ENCODE results near the gene SLC4A11. TPM values are rescaled to one million over a fixed set of nuclear protein-coding genes. Genes with fewer than 3 reads are reported as not detected.
"Not testable (repeated sequence)": the region's sequence is repeated elsewhere in the genome, so short reads cannot be mapped to it uniquely, and the experiment has no call there.

SLC4A11 gene
- total RNA-seq, 1 donor from 2014 or later = not detected

DNA sequence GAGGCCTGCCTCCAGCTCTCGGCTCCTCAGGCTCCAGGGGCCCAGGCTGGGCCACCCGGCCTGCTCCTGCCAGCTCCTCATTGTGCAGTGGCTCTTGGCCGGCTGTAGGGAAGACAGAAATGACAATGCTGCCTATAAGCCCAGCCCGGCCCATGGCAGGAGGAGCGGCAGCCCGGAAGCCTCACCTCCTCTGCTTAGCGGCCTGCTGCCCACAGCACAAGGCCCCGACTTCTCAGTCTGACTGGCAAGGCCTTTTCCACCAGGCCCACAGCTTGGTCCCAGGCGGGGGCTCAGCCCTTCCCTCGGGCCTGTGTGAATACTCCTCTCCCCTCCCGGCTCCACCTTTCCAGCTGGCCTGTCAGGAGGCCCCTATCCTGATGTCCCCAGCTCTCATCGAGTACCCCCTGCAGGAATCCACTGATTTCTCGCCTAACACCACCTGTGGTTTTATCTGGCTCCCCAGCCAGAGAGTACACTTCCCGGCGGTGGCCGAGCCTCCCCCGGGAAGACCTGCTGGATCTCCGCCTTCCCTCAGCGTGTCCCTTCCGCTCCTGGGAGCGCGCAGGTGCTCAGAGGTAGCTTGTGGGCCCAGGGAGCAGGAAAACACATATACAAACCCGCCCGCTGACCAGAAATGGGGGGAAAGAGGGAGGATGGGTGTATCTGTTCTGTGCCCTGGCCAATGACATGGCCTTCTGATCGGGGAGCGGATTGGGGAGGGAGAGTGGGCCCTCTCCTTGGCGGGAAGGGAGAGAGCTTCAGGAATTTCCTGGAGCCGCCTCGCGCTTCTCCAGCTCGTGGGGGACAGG is 35.5 kb downstream of the SLC4A11 start:
- DNase-seq (ENCODE audit: low spot score) = peak; percentile 21

DNA sequence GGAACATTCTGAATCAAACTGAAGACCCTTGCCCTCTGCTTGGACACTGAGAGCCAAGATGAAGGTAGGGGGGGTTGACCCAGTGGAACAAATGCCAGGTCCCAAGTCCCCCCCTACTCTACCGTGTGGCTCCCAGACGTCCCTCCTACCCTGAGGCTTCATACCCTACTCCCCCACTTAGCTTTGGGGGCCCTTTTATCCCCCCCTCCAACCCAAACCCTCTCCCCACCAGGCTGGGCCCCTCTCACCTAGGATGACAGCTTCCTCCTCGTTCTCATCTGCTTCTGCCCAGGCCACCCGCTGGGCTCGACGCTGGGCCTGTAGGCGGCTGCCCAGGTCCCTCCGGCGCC is 36.0 kb downstream of the SLC4A11 start:
- no peak for DNase-seq (ENCODE audit: low spot score)

DNA sequence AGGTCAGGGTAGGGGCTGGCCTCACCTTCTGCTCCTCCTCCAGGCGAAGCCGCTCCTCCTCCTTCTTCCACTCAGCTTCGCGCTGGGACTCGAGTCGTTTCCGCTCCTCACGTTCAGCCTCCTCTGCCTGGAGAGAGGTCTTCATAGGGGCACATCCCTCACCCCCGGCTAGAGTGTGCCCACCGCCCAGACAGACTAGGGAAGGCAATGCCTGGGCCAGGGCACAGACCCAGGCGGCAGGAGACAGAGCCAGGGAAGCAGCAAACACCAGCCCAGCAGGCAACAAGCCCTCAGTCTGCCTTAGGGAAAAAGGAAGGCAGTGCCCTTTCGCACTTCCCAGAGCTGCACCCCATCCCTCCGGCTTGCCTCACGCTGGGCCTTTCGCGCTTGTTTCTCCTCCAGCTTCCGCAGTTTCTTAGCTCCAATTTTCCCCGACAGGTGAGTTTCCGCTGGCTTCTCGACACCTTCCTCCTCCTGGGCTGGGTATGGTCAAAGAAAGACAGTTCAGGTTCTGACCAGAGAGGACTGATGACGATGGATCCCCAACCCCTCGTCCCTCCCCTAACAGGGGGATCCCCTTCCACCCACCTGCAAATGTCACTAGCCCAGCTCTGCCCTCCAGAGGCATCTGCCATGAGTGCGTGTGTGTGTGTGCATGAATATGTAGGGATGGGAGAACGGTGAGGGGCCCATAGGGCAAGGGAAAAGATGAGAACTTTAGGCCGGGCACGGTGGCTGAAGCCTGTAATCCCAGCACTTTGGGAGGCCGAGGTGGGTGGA is 38.8 kb downstream of the SLC4A11 start:
- no peak for DNase-seq (ENCODE audit: low spot score)

DNA sequence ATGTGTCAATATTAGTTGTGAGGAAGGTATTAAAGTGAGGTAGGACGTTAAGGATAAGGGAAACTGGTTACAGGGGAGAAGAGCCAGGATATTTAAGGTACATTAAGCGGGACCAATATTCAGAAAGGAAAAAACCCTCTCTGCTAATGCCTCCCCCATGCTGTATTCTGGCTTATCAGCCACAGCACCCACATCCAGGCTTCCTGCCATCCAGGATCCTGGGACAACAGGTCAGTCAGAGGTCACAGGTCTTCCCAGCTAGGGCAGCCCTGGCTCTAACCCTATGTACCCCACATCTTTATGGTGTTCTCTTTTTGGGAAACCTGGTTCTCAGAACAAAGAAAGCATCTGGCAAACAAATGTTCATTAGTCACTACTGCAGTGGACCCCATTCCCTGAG is 39.8 kb downstream of the SLC4A11 start:
- no peak for DNase-seq (ENCODE audit: low spot score)

DNA sequence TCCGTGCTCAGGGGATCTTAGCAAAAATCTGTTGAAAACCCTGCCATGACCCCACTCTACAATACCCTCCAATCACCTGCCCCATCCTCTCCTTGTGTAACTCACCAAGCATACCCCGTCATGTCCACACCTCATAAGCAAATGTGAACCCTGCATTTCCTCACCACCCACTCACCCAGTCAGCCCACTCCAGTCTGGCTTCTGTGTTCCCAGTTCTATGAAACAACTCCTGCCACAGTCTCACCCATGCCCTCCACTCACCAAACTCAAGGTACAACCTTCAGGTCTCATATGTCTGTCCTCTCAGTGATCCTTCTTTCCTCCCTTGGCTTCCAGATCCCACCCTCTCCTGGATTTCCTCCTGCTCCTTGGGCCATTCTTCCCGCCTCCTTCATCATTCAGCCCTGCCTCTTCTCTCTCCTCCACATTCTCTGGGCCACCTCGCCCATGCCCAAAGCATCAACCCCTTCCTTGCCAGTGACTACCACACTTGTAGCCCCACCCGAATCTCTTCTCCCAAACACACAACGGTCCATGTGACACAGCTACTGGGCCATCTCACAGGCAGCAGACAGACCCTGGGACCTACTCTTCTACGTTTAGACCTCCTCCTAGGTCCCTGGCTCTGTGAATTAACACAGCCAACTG is 43.3 kb downstream of the SLC4A11 start:
- DNase-seq (ENCODE audit: low spot score) = no peak

DNA sequence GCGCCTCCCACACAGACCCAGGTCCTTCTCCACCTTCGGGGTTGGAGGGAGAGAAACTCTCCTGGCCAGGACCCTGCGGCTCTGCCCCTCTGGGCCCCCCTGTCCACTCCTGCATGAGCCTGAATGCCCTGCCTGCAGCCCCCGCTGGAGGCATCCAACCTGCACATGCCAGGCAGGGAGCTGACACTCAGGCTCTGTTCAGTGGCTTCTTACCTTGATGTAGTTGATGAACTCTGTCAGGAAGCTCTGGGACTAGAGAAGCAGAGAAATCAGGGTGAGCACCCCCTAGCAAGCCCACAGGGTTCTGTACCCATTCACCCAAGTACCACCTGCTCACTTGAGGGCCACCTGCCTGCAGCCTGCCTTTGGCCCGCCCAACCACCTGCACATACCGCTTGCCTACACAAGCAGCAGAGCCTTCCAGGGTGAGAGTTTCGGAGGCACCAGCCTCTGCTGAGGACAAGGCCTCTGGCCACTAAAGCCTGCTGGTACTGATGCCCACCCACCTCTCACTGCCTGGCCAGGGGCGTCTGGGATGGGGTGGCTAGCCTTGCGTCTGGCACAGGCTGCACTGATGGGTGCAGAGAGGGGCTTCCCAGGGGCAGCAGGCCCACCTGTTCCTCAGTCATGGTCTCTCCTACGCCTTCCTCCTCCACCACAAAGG is 44.2 kb downstream of the SLC4A11 start:
- no peak for DNase-seq (ENCODE audit: low spot score)

DNA sequence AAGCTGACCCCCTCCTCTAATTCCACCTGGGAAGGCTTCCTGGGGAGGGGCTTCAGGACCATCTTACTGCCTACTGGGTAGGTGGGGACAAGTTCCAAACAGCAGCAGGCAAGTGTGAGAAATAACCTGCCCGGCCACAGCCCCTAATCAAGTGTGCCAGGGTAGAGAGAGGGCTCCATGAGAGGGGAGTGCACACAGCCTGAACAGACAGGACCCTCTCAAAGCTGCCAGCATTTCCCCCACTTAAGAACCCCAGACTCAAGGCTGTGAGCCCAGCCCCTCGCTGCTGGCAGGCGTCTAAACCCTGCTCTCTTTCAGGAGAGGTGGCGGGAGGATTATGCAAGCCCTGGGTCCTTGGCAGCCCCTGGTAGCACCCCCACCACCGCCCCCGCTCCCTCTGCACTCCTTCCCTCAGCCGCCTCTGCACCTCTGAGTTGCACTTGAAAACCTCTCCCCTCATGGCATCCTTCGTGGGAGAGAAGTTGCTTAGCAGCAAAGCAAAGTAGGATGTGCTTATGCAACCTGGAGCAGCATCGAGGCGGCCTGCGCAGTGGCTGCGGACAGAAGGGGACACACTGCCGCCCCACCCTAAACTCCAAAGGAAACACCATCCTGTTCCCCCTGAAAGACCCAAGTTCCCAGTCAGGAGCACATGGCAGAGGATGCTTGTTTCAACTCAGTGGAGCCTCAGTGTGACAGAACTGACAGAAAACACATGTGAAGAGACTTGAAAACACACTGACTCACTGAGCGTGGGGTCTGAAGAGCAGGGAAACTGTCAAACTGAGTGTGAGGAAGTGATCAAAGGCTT is 45.0 kb downstream of the SLC4A11 start:
- no peak for DNase-seq (ENCODE audit: low spot score)

DNA sequence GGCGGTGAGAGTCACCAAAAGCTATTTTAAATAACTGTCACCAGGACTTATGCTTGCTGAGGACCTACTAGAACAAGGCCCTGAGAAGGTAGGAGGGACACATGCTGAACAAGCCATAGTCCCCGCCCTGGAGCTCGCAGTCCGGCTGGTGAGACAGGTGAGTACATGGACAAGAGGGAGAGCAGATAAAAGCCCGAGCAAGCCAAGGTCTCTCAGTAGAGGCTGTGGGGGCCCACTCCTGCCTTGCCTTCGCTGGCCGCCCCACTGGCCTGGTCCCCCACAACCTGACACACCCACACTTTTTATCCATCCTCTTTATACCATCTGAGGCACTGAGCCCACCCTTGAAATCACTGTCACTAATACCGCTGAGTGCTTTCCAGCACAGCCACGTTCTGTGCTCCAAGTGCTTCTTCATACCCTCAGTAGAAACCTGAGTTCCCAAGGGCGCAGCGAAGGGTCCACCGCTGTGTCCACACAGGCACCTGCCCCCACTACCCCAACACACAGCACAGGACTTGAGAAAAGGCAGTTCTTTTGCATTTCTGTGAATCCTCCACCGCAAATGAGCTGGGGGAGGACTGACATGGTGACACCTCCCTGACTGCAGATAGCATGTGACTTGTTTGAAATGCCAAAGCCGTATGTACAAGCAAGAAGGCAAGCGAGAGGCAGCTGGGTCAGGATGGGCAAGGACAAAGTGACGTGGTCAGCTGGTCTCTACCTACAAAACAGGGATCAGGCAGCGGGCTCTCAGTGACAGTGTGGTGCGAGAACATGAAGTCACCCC is 46.6 kb downstream of the SLC4A11 start:
- DNase-seq (ENCODE audit: low spot score) = no peak

DNA sequence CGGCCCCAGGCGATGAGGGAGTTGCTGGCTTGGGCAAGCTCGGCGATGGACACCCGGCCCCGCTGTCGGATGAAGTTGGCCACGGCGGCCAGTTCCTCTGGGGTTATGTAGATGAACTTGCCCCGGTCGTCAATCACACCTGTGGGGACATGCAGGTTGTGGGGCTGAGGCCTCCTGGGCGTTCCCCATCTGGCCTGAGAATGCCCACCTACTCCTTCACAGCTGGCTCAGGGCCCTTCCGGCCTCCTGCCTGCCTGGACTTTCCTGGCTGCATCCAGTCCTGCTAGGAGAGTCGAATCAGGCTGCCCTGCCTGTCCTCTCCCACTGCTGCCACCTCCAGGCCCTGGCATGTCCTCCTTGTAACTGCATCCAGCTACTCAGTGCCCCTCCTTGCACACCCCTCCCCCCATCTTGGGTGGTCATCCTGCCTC is 48.3 kb downstream of the SLC4A11 start:
- DNase-seq (ENCODE audit: low spot score) = no peak

DNA sequence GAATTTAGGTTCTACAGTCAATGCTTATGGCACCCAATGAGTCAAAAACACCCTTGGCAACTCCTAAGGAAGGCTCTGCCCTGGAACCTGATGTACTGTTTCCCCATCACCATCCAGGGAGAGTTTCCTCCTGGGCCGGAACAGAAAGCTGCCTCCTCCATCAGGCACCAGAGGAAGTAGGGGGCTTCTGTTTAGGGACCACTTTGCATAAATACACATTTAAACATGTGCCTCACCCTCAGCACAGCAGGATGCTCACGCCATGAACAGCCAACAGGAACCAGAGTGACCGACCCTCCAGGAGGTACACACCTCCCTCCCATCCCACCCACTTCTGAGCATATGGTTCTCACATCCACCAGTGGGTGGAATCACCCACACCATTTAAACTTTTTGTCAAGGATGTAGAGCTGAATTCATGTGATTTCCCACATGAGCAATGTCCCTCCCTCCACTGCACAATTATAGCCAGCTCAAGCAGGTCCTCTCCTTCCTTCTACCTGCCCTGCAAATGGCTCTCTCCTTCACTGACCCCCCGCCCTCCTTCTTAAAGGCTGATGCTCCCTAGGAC is 49.3 kb downstream of the SLC4A11 start:
- DNase-seq (ENCODE audit: low spot score) = no peak

DNA sequence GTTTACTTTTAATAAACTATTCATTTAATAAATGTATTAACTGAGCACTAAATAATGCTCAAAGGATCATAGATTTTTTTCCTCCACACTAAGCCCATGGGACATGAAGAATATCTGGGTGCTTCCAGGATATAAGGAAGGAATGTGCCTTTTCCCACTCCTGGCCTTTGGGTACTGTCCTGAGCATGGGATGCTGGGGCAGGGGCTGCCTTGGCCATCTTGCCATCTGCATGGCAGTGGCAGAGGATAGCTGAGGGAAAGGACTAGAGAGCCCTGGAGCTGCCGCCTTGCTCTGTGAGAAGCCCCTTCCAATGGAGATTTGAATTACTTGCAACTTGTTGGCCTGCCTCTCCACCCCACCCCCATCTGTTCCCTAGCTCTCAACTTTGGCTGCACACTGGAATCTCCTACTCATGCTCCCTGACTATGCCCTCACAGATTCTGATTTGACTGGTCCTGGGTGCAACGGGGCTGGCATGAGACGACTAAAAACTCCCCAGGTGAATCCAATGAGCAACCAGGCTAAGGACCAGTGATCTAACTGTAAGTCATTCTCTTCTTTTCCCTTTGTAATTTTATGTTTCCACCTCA is 50.1 kb downstream of the SLC4A11 start:
- no peak for DNase-seq (ENCODE audit: low spot score)

DNA sequence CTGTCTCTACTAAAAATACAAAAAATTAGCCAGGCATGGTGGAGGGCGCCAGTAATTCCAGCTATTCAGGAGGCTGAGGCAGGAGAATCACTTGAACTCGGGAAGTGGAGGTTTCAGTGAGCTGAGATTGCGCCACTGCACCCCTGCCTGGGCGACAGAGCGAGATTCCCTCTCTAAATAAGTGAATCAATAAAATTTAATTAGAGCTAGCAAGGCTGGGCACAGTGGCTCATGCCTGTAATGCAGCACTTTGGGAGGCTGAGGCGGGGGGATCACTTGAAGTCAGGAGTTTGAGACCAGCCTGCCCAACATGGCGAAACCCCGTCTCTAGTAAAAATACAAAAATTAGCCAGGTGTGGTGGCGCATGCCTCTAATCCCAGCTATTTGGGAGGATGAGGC is 51.1 kb downstream of the SLC4A11 start:
- DNase-seq (ENCODE audit: low spot score) = not testable (repeated sequence)

DNA sequence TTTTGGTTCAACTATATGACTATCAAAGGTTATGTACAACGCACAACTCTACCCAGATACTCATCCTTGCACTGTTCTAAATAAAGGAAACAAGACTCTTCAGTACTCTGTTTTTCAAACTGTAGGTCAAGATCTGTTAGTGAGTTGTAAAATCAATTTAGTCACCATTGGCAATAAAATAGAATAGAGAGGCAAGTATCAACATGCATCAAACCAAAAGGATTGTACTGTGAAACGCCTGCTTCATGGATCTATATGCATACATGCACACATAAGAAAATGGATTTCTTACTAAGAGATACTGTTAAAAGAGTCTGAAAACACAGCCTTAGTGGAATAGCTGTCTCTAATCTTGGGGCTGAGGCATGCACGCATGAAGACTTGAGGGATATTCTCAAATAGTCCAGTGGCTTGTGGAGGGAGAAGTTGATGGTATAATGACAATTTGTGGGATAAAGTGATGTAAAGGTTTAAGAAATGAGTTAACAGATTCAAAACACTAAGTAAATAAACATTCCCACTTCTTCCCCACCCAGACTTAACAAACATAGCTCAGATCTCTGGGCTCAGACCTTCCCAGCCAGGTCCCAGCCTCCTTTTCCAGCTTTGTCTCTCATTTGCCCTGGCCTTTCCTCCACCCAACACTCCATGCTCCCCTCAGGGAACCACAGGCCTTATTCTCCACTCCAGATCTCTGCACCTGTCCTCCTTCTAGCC is 54.9 kb downstream of the SLC4A11 start:
- no peak for DNase-seq (ENCODE audit: low spot score)

DNA sequence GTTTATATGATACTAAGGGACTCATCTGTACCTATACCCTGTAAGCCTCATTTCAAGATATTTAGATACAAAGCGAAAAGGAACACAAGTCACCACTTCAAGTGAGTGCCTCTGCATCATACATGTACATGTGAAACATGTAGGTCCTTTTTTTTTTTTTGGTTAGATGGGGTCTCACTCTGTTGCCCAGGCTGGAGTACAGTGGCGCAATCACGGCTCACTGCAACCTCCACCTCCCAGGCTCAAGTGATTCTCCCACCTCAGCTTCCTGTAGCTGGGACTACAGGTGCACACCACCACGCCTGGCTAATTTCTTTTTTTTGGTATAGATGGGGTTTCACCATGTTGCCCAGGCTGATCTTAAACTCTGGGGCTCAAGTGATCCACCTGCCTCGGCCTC is 56.6 kb downstream of the SLC4A11 start:
- not testable (repeated sequence) for DNase-seq (ENCODE audit: low spot score)

DNA sequence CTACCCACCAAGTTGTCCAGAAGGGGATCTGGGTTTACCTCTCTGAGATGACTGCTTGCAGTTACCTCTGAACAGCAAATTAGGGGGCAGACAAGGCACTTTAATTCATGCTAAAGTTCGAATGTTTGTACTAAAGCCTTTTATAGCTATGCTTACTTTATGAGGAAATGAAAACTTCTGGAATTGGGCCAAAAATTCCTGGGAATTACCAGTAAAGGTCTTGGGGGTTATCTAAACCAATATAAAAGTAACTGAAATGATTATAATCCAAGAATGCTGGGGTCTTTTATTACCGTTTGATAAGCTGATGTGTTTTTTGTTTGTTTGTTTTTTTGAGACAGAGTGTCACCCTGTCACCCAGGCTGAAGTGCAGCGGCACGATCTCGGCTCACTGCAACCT is 57.7 kb downstream of the SLC4A11 start:
- DNase-seq (ENCODE audit: low spot score) = no peak

DNA sequence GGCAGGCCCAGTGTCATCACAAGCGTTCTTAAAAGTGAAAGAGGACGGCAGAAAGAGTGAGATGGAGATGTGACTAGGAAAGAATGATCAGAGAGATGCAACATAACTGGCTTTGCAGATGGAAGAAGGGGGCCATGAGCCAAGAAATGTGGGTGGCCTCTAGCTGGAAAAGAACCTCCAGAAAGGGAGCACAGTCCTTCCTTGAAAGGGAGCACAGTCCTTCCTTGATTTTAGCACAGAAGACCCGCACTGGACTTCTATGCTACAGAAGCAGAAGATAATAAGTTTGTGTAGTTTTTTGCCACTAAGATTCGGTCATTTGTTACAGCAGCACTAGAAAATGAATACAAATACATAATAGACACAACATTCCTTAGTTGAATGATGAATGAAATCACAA is 58.7 kb downstream of the SLC4A11 start:
- no peak for DNase-seq (ENCODE audit: low spot score)

DNA sequence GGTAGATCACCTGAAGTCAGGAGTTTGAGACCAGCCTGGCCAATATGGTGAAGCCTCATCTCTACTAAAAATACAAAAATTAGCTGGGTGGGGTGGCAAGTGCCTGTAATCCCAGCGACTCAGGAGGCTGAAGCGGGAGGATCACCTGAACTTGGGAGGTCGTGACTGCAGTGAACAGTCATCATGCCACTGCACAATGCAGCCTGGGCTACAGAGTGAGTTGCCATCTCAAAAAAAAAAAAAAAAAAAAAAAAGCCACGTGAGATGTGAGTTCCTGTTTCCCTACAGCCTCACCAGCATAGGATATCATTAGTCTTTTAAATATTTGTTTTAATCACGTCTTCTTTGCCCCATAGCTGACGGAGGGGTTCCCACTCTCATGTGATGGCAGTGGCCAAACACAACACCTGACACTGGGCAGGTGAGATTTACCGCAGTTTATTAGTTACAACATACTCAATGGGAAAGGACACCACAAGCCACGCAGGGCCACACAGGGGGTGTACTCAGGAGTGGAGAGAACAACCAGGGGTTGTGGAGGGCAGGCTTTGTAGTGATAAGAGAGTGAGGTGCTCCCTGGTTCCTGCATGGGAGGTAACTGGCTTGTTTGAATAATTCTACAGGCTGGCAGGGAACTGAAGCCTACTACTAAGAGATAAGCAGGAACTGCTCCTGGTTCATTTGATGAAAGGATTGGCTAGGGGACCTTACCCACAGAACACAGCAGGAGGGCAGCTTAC is 61.1 kb downstream of the SLC4A11 start:
- DNase-seq (ENCODE audit: low spot score) = no peak

All from umbilical cord (tissue), 2 donors.